K562 (cell line): Measurements from ENCODE around the gene METRNL. TPM values are rescaled to one million over a fixed set of nuclear protein-coding genes. Genes with fewer than 3 reads are reported as not detected.
A peak's percentile ranks its signal among the peaks of the same experiment; 100 is the strongest.

Experiments
- ATAC-seq: fragments of 200-7000 bp; cut with Tn5 transposase; 3 replicates; pipeline ENCODE4 v1.9.1; 2020; ENCODE audit warnings: moderate library complexity
- BruUV-seq: library from RNA; stranded (reverse); fragments of 400-500 nt; replicated peaks from 2 replicates; lab custom pipeline; 2021; lab: Mats Ljungman, UMichigan
- CTCF ChIA-PET: fragments of 300-600 bp; formaldehyde crosslinking; extraction: SDS; loops from one replicate; lab custom pipeline; 2021; ENCODE audit warnings: low intra/inter-chr PET ratio; lab: Yijun Ruan, JAX
- POLR2A ChIA-PET: fragments of 300-600, 350-650 bp; sonication (Branson Sonifier 250); formaldehyde crosslinking; extraction: SDS; loops from one replicate; lab custom pipeline; 2021; ENCODE audit warnings: antibody characterized with exemption, inconsistent platforms; lab: Yijun Ruan, JAX
- DNase-seq, 4 experiments: peaks; one replicate each; pipeline versions ENCODE4 v3.0.0 to v3.0.0-alpha.2; 2011 to 2018; ENCODE audit warnings: low spot score in 3 of 4, mixed read lengths in 3 of 4; ENCODE audit errors: extremely low read depth in 1 of 4
- FAIRE-seq: peaks from 2 replicates; lab custom pipeline; 2011; peaks lifted over from hg19 to GRCh38; lab: Jason Lieb, UNC
- H2AFZ ChIP-seq: 2 replicates; pipeline ENCODE4 v1.6.0; 2011; ENCODE audit warnings: low read depth, low read length, control low read depth, inconsistent platforms
- H3K27ac ChIP-seq: fragments of 200-600 bp; 3 replicates; pipeline ENCODE4 v1.8.0; 2011; ENCODE audit warnings: low read depth, mild to moderate bottlenecking, control low read depth, inconsistent platforms, low read length, moderate library complexity, mixed read lengths; ENCODE audit errors: extremely low read depth
- H3K27me3 ChIP-seq, 2 experiments: fragments of 300-600 bp in 1 of 2; 2 replicates in 1 of 2; 3 replicates in 1 of 2; pipeline versions ENCODE4 v1.6.0 to v1.8.0; 2011; ENCODE audit warnings: inconsistent platforms in 2 of 2, low read length in 2 of 2, mild to moderate bottlenecking in 1 of 2, mixed read lengths in 1 of 2, moderate library complexity in 1 of 2; ENCODE audit not compliant: control insufficient read depth in 2 of 2, insufficient read depth in 2 of 2
- H3K36me3 ChIP-seq: fragments of 300-600 bp; 3 replicates; pipeline ENCODE4 v1.8.0; 2011; ENCODE audit warnings: mild to moderate bottlenecking, low read length, inconsistent platforms; ENCODE audit not compliant: control insufficient read depth, insufficient read depth
- H3K4me1 ChIP-seq, 2 experiments: fragments of 200-600 bp in 1 of 2; replicated peaks in 1 of 2; 2 replicates in 1 of 2; 3 replicates in 1 of 2; pipeline versions ENCODE4 v1.5.1 to v1.8.0; 2011; ENCODE audit warnings: inconsistent platforms in 2 of 2, low read length in 2 of 2, mild to moderate bottlenecking in 1 of 2, mixed read lengths in 1 of 2, moderate library complexity in 1 of 2; ENCODE audit not compliant: control insufficient read depth in 2 of 2, insufficient read depth in 2 of 2
- H3K4me2 ChIP-seq: 2 replicates; pipeline ENCODE4 v1.6.1; 2011; ENCODE audit warnings: low read length, control low read depth, inconsistent platforms, mixed read lengths; ENCODE audit not compliant: insufficient read depth
- H3K4me3 ChIP-seq: fragments of 200-600 bp; sonication (generic), shearing (Covaris generic); 2 replicates; pipeline ENCODE4 v1.5.1; 2016; ENCODE audit warnings: control low read depth, inconsistent platforms
- H3K79me2 ChIP-seq: fragments of 200-600 bp; 3 replicates; pipeline ENCODE4 v1.8.0; 2011; ENCODE audit warnings: low read length, inconsistent platforms; ENCODE audit not compliant: control insufficient read depth, insufficient read depth
- H3K9ac ChIP-seq, 2 experiments: 2 replicates each; pipeline versions ENCODE4 v1.6.0 to v1.6.1; 2011; ENCODE audit warnings: low read depth in 2 of 2, low read length in 2 of 2, control low read depth in 1 of 2, inconsistent platforms in 1 of 2, mild to moderate bottlenecking in 1 of 2, mixed read lengths in 1 of 2; ENCODE audit not compliant: insufficient read depth in 1 of 2
- H3K9me1 ChIP-seq: one replicate; pipeline ENCODE4 v1.6.0; 2011; ENCODE audit warnings: inconsistent platforms, mild to moderate bottlenecking, low read length, moderate library complexity; ENCODE audit not compliant: control insufficient read depth, insufficient read depth
- H3K9me3 ChIP-seq: replicated peaks from 2 replicates; pipeline ENCODE4 v1.5.1; 2011; ENCODE audit warnings: low read depth, low read length, inconsistent platforms; ENCODE audit not compliant: control insufficient read depth, insufficient read depth
- H4K20me1 ChIP-seq: replicated peaks from 2 replicates; pipeline ENCODE4 v1.6.1; 2011; ENCODE audit warnings: low read length, inconsistent platforms, mixed read lengths; ENCODE audit not compliant: control insufficient read depth, insufficient read depth
- CHD2 ChIP-seq: IDR thresholded peaks from 2 replicates; pipeline ENCODE4 v1.6.1; 2011; ENCODE audit warnings: low read depth, low read length
- EGR1 ChIP-seq: fragments of 450-650 bp; conservative IDR thresholded peaks from 2 replicates; pipeline ENCODE4 v1.6.1; 2017; ENCODE audit warnings: mild to moderate bottlenecking
- JUND ChIP-seq, 2 experiments: IDR thresholded peaks; 2 replicates in 1 of 2; 3 replicates in 1 of 2; pipeline ENCODE4 v1.6.1; 2011; ENCODE audit warnings: borderline replicate concordance in 2 of 2, low read depth in 2 of 2, low read length in 2 of 2, improper control_type of control experiment in 1 of 2, missing biosample characterization in 1 of 2, missing genetic modification characterization in 1 of 2, missing genetic modification reagents in 1 of 2
- KAT8 ChIP-seq: fragments of 450-650 bp; IDR thresholded peaks from 2 replicates; pipeline ENCODE4 v1.6.1; 2016; ENCODE audit warnings: low read depth, mild to moderate bottlenecking
- ZNF239 ChIP-seq: fragments of 250-450 bp; sonication (Bioruptor Pico); IDR thresholded peaks from 2 replicates; pipeline ENCODE4 v1.4.0; 2020; ENCODE audit warnings: mild to moderate bottlenecking
- WGBS: fragments of 100-300 bp; shearing (Covaris generic); methylation state at CpG from one replicate; pipeline ENCODE4 v1.1.6; 2016; ENCODE audit warnings: low coverage, mixed read lengths; ENCODE audit not compliant: insufficient coverage; ENCODE audit errors: missing lambda C conversion rate; 5-methylcytosine and 5-hydroxymethylcytosine counted together
- in situ Hi-C: fragments of 300-500 bp; cut with MboI; formaldehyde crosslinking; loops from 4 replicates; pipeline ENCODE4 v1.15.0; 2018; ENCODE audit warnings: inconsistent platforms, mixed read lengths
- intact Hi-C: fragments of 100-400 bp; cut with micrococcal nuclease; formaldehyde crosslinking; loops from 2 replicates; pipeline ENCODE4 v1.14.2; 2022
- polyA plus RNA-seq, 8 experiments: library from polyadenylated mRNA; depleted of rRNA in 4 of 8; stranded (reverse) in 5 of 8; unstranded in 3 of 8; fragments of >200 nt; fragmentation: Nextera tagmentation in 2 of 8; fragmentation: Illumina TruSeq in 1 of 8; extraction: Ambion mirVana in 2 of 8; extraction: Trizol in 1 of 8; gene quantifications; 2 replicates each; pipeline versions ENCODE4 v1.2.1 to v1.2.3, GENCODE V29; 2011 to 2014; ENCODE audit warnings: inconsistent platforms in 1 of 8, missing spikeins in 1 of 8
- total RNA-seq, 7 experiments: library from RNA; depleted of rRNA in 6 of 7; stranded (reverse); fragments of >200 nt in 6 of 7; fragmentation: Illumina TruSeq in 2 of 7; extraction: Trizol in 2 of 7; gene quantifications; 2 replicates each; pipeline versions ENCODE4 v1.2.1 to v1.2.3, GENCODE V29; 2011 to 2021; ENCODE audit warnings: low replicate concordance in 1 of 7

METRNL gene
- total and polyA plus RNA-seq, 9 of the 15 experiments (the other 6 are each of a cell fraction or from before 2014, with no cell fraction given): 0.17 to 31.8 (median 2.9) TPM

- TF ChIP-seq KAT8 (no peak), JUND (IDR thresholded peaks at IDR 0.05; ENCODE audit: borderline replicate concordance, low read depth, low read length) (no peak), JUND (tag; IDR thresholded peaks at IDR 0.05; ENCODE audit: borderline replicate concordance, low read depth, low read length) (no peak)
These were observed 36.9 kb downstream of the METRNL start (continued) for GRCh38 chr17:83116311-83116771.

DNA sequence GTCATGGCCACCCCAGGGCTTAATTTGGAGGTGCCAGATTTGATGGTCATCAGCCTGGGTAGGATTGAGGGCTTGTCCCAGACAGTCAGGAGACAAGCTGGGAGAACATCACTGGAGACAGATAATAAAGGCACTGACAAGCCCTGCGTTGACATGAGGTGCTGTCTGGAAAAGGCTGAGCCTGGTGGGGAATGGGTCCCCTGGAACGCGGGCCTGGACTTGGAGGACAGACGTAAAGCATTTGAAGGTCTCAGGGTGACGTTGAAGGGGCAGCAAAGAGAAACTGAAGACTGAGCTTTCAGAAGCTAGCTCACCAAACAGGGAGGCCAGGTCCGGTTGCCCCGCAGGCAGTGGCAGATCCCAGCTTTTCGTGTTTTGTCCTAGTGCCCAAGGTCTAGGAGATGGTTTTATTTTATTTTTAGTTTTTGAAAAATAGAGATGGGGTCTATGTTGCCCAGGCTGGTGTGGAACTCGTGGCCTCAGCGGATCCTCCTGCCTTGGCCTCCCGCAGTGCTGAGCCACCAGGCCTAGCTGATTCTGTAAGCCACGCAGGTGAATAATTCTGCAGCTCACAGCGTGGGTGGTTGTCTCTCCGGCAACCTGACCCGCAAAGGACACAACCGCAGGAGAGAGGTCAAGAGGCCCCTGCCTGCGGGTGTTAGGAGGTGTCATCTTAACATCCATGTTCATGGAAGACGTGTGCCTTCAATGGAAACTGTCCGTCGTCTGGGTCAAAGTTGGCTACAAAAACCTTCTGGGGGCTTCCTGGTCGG lies 37.6 kb downstream of the METRNL start:
- intact Hi-C loops (no loop called here), in situ Hi-C loops (no loop called here)
- ChIA-PET CTCF (no interaction called here), POLR2A (interaction anchor here (0.9 to 1.4 kb wide), 3 partner anchors 9 to 67 kb away, joined by 3 read pairs; no protein-coding TSS in a partner anchor)
- DNase-seq: no peak
- FAIRE-seq: peak; percentile 11
- H3K27me3 ChIP-seq: peaks cover 27 to 59% of the 10 kb centered on the region in 2 experiments; a peak in 4 of 5 replicates
- H3K9me1 ChIP-seq: no peaks in the 10 kb centered on the region
- H3K79me2 ChIP-seq: no peaks in the 10 kb centered on the region
- H3K36me3 ChIP-seq: no peaks in the 10 kb centered on the region
- H4K20me1 ChIP-seq: peaks cover 17% of the 10 kb centered on the region
- H2AFZ ChIP-seq: no peak overlapping the region
- H3K27ac ChIP-seq: no peak overlapping the region
- H3K4me2 ChIP-seq: no peak overlapping the region
- peaks cover 9 to 44% of the 10 kb centered on the region in 2 experiments; a peak in 3 of 5 replicates for H3K4me1 ChIP-seq
- 30% methylated on average over 21 of the region's 21 CpGs for WGBS
- H3K9ac ChIP-seq: 0 out of 4 replicates have a peak overlapping the region, but pooled peaks of 1 of the 2 experiments have one; percentile 48
- TF ChIP-seq CHD2: no peak
- TF ChIP-seq EGR1: peak; percentile 39; the same call in 1 of the 2 replicates
- peak; percentile 93 for TF ChIP-seq ZNF239
- TF ChIP-seq, all 486 proteins: peak for 2
- H3K9me3 ChIP-seq: no peaks in the 10 kb centered on the region
- no peak overlapping the region for H3K4me3 ChIP-seq
- ATAC-seq: no peak
- no TSS peak for BruUV-seq
